Measurements from ENCODE around the gene C6orf15.

The C6orf15 gene

DNA sequence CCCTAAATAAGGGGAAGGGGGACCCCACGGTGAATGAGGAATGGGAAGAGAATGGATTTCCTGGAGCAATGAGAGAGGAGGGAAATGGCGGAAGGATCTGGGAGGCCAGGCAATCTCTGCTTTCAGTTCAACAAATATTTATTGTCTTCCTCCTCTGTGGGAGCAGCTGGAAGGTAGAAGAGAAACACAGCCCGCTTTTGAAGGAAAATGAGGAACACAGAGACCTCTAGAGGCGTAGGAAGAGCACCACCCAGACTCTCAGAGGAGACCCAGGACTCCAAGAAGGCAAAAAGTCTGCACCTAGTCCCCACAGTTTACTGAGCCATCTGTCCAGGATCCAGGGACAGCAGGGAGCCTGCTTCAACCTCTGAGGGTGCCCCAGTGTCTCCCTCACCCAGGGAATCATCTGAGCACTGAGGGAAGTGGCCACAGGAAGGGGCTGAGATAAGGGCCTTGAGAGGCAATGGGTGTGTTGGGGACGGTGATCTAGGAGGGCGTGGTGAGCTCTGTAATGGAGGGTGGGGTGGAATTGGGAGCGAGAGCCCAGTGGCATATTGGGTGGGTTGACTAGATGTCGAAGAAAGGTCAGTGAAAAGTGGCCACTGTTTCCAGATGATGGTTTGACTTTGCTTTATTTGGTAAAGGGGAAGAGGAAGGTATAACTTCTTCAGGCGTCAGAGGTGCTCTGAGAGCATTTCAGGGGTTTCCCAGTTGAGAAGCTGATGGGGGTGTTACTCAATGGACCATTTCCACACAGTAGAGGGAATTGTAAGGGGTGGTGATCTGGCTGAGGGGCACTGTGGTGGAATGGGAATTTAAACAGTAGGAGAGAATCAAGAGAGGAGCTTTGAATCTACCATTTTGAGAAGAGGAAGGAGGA is 2.8 kb upstream of the C6orf15 start:
- peak overlapping the region; percentile 55 for H3K4me3 ChIP-seq (ENCODE audit: low read length)
- TF ChIP-seq, protein P1, sequence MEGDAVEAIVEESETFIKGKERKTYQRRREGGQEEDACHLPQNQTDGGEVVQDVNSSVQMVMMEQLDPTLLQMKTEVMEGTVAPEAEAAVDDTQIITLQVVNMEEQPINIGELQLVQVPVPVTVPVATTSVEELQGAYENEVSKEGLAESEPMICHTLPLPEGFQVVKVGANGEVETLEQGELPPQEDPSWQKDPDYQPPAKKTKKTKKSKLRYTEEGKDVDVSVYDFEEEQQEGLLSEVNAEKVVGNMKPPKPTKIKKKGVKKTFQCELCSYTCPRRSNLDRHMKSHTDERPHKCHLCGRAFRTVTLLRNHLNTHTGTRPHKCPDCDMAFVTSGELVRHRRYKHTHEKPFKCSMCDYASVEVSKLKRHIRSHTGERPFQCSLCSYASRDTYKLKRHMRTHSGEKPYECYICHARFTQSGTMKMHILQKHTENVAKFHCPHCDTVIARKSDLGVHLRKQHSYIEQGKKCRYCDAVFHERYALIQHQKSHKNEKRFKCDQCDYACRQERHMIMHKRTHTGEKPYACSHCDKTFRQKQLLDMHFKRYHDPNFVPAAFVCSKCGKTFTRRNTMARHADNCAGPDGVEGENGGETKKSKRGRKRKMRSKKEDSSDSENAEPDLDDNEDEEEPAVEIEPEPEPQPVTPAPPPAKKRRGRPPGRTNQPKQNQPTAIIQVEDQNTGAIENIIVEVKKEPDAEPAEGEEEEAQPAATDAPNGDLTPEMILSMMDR (IDR thresholded peaks at IDR 0.05; ENCODE audit: insufficient read depth, low read depth, low read length, missing control alignments), result peak; percentile 52
- peak; percentile 71 for DNase-seq (ENCODE audit: low read depth)

DNA sequence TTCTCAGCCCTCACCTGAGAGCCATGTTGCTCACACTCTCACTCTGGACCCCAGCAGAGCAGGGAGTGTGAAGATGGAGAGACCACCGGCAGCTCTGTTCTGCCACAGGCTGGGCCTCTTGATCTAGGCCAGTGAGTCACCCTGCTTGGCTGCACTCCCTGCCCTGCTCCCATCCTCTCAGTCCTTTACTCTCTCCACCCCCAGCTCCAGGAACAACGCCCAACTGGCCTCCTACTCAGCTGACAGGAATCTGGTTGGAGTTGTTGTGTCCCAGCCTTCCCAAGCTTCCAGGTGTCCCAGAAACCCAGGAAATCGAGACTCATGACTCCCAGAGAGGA is 2.1 kb upstream of the C6orf15 start, which contains the start of gene PSORS1C1:
PSORS1C1 (plus strand) TSS at position 260 of the 338 bp plus-strand sequence. CDS start 14,833 bp downstream, outside the sequence.
- H3K4me3 ChIP-seq (ENCODE audit: low read length), result peak within 1 kb of the TSS; percentile 55
- TF ChIP-seq, protein P1 (IDR thresholded peaks at IDR 0.05; ENCODE audit: insufficient read depth, low read depth, low read length, missing control alignments), result no peak
- peak; percentile 98 for DNase-seq (ENCODE audit: low read depth)

DNA sequence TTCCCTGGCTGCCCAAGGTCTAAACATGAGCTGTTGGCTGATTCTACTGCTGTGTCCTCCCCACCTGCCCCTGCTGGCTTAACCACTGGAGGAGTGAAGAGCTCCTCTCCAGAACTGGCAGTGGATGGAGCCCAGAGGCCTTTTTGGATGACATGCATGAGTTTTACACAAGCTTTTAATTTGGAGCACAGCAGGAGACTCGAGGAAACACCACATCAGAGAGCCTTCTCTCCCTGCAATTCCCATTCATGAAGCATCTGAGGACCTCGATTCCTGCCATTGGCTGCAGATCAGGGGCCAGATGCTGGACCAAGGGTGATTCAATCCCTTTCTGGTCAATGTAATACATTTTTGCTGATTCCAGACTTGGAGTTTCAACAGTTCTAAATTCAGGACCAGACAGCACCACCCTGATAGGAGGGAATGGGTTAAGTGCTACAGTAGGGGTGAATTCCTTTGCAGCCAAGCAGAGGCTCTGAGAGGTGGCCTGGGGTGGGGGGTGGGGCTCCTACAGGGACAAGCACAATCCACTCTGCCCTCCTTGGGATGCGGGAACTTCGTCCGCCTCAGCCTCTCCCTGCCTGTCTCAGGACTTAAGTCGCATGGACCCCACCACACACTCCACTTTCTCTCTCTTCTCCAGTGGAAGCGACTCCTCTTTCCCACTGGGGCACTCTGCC is 1.6 kb upstream of the C6orf15 start:
- no peak for DNase-seq (ENCODE audit: low read depth)
- TF ChIP-seq, protein P1 (IDR thresholded peaks at IDR 0.05; ENCODE audit: insufficient read depth, low read depth, low read length, missing control alignments), result no peak
- H3K4me3 ChIP-seq (ENCODE audit: low read length), result no peak overlapping the region

DNA sequence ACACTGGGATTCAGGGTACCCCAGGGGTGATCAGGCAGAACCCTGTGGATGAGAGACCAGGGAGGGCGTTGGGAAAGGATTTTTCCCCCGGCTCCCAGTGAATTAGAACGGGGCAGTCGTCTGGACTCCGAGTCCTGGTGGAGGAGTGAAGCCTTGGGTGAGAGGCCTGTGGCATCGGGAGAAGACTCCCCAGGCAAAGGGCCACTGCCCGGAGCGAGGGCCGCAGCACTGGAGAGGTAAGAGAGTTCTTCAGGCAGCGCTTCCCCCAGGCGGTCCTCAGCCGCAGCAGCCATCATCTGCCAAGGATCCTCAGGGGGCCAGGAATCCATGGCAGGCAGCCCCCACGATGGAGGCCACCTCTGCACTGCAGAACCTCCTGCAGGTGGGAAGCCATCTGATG is 663 bp downstream of the C6orf15 start:
- no peak overlapping the region for H3K4me3 ChIP-seq (ENCODE audit: low read length)
- TF ChIP-seq, protein P1 (IDR thresholded peaks at IDR 0.05; ENCODE audit: insufficient read depth, low read depth, low read length, missing control alignments), result no peak
- no peak for DNase-seq (ENCODE audit: low read depth)

DNA sequence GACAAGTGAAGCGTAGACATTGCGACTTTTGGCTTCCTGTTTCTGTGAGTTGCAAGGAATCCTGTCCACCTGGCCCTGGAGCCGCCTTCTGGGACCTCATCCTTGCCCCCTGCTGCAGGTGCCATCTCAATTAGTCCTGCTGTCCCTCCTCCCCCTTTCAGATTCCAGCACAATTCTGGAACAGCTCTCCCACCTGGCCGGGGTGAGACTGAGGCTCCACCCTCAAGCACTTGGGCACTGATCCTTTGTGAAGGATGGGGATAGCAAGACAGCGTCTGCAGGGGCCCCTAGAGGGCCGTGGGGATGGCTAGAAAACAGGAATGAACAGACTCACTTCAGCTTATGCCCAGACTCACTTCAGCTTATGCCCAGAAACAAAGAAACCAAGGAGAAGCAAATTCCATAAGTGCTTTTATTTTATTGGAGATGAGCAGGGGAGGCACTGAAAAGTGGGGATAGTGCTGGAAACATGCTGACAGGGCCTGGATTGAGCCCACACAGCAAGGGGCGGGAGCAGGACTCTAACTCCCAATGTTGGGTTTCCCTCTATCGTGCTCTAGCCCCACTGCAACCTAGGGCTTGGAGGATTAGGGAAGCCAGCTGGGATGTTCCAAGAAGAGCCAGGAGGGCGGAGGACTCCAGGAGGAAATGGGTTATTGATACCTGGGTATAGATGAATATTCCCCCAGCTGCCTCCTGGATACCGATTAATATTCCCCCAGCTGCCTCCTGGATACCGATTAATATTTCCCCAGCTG is 1.4 kb downstream of the C6orf15 start:
- no peak for DNase-seq (ENCODE audit: low read depth)
- H3K4me3 ChIP-seq (ENCODE audit: low read length), result no peak overlapping the region
- TF ChIP-seq, protein P1 (IDR thresholded peaks at IDR 0.05; ENCODE audit: insufficient read depth, low read depth, low read length, missing control alignments), result no peak

DNA sequence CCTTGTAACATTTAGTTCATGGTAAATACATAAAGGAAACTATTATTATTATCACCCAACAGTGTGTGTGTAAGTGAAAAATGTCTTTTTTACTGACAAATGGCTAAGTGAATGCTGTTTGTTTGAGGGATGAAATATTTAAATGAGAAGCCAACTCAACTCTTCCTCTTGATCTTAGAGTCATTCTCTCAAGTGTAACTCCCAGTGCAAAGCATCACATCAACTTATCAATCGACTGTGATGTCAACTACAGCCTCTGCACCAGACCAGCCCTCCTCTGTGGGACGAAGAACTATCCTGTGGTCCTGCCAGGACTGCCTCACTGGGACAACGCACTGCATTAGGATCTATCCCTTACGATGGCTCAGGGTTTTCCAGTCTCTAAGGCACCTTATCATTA is 5.3 kb downstream of the C6orf15 start:
- no peak for DNase-seq (ENCODE audit: low read depth)
- no peak overlapping the region for H3K4me3 ChIP-seq (ENCODE audit: low read length)
- TF ChIP-seq, protein P1 (IDR thresholded peaks at IDR 0.05; ENCODE audit: insufficient read depth, low read depth, low read length, missing control alignments), result no peak

Measured in epithelial cell of esophagus (primary cell).